ENCODE data around the gene TP63.

TP63 gene

DNA sequence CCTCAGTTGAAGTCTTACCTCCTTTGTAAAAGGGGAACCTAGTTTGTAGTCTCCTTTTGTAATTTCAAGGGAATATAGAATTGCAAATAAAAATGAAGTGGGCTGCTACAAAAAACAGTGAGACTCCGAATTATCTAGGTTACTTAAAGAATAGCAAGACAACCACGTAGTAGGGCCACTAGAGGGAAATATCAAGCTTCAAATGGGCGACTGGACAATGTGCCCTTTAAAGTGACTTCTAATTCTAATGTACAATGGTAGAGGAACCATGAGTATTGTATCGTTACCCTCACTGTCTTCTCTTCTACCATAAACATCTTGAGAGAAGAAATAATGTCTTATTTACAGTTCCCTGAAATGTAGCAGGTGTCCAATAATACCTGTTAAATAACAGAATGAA, 56.3 kb downstream of the TP63 start:
- DNase-seq = no peak

DNA sequence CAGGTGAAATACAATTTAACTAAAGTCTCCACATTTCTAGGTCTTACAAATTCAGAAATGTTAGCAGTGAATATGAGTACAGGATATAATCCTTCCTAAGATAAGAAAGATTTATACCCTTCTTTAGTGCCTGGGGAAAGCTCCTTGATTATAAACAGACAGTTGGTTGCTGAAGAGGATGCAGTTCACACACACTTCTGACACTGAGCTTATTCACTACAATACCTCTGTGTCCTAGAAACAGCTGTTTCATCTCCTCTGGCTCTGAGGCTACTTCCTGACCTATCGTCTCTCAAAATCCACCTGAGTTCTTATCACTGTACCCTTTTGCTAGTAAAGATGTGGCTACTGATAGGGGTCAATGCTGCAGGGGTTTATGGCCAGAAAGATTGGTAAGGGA, 57.1 kb downstream of the TP63 start:
- no peak for DNase-seq

DNA sequence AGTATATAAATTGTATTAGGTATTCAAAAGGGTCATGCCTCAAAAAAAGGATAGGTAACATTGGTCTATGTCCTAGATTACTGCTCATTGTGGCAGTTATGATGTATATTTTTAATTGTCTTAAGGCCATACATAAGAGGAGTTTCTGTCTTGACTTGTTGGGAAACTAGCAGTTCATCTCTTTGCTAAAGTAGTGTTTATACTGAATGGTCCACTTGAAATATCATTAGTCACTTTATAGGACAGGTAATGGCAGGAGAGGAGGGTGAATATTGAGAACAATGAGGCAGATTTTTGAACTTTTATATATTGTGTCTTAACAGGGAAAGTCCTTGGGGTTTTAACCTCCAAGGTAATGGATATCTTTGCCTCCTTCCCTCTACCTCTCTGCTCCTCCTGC, 58.4 kb downstream of the TP63 start:
- DNase-seq = no peak

DNA sequence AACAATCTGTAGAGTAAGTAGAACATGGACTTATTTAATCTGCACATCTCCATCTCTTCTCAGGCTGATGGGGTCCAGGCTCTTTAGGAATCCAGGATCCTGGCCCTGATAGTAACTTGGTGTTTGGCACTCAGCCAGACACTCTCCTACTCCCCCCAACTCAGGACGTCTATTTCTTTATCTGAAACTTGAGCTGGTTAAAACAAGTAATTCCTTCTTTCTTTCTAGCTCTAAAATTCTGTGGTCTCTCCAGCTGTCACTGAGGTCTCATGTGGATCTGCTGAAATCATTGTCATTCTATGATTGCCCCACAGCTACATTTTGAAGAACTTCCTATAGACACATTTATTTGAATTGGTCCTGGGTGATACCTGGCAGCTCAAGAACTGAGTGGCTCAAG, 59.0 kb downstream of the TP63 start:
- DNase-seq = no peak

DNA sequence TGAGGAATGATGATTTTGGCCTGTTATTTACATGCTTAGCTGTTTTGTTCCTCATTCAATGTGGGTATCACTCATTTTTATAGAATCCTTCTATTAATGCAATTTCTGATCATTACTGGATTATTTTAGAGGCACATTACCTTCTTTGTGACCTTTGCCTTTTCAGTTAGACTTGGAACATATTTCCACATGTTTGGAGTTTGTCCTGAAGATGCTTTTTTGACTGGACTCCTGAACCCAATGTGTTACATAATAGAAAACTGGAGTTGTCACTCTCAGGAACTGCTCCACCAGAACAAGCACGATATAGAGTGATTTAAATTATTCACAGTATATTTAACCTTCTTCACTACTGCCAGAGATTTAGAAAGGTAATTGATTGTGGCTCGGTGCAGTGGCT, 59.5 kb downstream of the TP63 start:
- no peak for DNase-seq

DNA sequence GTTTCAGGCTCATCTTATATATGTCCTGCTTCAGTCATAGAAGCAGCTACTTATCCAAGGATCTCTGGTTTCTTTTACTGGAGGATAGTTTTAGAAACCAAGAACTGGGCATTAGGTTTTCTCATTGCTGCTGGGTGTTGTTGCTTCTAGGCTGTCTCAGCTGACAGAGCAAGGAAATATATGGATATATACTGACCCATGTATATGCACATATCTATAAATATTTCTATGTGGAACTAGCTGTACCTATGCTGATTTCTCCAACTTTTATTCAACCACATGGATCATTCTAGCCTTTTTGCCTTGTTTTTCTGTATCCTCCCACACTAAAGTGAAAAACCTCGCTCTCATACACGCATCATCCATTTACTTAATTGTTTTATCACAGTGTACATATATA, 64.2 kb downstream of the TP63 start:
- no peak for DNase-seq

DNA sequence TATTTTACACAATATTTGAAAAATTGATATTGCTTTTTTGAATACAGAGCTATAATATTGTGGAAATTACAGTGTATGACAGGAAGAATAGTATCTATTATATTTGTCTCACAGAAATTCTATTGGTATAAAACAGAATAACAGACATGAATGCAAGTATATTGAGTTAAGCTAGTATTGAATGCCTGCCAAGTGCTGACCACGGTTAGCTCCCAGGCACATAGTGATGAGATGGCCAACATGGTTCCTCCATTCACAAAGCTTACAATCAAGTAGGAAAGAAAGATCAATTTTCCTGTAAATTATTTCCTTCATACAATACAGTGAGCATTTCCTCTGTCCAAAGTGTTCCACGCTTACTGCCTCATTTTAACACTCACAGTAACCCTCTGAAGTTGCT, 67.6 kb downstream of the TP63 start:
- DNase-seq = no peak

DNA sequence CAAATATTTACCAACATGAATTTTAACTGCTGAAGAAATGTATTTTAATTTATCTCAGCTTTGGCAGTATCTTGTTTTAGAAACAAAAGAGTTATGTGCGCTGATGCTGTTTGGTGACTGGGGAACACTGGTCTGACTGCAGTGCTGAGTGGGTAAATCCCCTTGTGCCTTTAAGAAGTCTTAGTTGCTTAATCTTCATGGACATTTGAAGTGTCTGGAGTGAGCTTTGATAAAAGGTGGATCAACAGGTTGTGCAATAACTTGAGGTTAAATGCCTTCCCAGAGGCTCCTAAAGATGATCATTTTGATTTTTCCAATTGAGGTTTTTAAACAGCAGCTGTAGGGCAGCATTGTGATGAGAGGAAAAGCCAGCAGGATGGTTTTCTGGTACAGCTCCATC, 68.7 kb downstream of the TP63 start:
- DNase-seq = no peak

DNA sequence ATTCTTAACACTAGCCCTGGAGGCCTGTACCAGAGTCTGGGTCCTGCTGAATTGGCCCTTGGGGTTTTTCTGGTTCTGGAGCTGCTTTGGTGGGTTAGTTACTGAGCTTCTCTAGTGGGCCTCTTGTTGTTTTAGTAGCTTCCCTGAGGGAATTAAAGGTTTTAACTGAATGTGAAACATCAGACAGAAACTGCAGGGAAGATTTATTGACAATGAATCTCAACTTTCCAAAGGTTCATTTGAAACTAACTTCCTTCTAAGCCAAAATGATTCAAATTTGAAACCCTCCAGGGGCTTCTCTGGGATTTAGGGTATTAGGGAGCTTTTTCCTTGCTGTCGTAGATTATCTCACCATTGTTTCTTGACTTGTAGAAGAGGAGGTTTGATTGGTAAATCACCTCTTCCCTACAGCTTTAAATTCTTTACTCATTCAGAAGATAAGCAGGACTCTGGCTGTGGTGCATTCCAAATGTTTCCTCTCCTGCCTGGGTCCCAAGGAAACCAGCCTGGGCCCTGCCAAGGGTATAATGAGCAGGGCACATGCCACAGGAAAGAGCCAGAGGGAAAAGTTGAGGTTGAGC, 71.0 kb downstream of the TP63 start:
- DNase-seq = no peak

DNA sequence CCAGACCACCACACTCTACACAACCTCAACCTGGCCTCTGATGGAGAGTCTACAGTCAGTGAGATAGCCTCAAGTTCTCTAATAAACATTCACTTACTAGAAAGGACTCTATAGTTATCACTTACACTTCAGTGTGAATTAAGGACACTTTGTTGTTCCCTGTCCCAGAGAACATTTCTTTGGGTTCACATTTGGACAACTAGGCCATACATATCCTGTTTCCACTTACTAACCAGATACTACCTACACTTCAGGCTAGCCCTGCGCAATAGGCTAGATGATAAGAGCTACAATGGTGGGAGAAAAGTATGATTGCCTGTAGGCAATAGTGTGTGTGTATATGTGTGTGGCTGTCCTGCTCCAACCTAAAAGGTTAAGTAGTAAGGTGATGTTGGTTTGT, 72.7 kb downstream of the TP63 start:
- no peak for DNase-seq

DNA sequence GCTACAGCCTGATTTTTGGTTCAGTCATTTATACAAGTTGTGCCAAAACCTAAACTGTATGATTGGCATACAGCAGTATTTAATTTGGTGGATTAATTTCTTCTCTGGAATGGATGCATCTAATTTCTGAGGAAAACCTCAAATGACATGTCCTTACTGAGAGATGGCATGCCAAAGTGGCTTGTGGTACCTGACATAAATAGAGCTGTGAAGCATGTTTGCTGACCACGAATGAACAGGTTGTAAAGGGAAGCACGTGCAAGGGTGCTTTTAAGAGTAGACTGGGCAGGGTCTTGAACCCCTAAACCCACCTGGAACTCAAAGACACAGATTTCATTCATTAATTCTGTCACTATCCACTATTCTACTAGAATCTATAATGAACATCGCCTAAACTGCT, 77.2 kb downstream of the TP63 start:
- DNase-seq = no peak

DNA sequence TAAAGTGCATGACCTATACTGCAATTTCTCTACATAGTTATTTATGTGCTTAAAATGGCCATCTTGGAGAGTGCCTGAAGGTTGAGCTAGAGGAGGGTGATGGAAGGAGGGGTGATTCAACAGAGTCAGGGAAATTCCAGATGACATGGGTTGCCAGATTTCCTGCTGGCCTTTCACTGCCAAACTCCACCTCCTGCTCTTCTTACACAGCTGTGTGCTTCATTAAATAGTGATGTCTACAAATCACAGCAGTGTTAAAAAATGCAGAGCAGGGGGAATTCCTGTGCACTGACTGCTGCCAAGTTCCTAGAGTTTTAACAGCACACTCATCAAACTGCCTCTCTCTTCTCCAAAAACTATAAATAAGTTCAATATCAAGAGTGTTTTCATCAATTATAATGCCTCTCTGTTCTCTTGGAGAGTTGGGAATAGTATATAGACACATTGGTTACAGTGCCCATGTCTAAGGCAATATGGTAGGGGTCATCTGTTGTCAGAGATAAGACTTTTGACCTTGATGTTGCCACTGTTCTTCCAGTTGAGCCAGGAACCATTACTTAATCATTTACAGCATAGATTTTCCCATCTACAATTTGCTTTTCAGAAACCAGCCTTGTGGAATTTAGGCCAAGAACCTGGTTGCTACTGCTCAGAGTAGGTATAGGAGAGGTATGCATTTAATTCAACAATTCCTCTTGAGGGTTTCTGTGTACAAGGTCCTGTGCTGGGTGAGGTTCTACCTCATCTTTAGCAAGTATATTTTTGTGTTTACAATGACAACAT, 79.6 kb downstream of the TP63 start:
- no peak for DNase-seq

DNA sequence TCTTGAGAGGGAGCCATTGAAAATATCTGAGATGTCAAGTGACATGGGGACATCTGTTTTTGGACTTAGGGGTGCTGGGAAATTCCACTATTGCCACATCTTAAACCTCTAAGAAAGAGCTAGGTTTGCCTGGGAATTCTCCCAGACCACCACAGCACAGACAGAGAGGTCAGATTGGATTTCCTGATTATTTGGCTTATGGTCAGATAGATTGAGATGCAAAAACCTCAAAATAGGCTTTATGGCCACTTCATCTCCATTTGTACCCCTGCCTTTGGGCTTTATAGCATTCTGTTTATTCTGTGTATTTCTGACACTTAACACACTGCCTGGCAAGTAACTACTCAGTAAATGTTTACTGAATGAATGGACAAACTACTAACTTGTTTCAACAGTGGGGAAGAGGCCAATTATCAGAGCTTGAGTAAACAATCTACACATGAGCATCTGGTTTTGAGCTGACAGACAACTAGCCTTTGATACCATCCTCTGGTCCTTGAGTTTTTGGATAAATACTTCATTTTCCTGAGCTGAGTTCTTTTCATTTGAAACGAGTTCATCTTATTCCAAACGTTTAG, 81.8 kb downstream of the TP63 start:
- DNase-seq = no peak

DNA sequence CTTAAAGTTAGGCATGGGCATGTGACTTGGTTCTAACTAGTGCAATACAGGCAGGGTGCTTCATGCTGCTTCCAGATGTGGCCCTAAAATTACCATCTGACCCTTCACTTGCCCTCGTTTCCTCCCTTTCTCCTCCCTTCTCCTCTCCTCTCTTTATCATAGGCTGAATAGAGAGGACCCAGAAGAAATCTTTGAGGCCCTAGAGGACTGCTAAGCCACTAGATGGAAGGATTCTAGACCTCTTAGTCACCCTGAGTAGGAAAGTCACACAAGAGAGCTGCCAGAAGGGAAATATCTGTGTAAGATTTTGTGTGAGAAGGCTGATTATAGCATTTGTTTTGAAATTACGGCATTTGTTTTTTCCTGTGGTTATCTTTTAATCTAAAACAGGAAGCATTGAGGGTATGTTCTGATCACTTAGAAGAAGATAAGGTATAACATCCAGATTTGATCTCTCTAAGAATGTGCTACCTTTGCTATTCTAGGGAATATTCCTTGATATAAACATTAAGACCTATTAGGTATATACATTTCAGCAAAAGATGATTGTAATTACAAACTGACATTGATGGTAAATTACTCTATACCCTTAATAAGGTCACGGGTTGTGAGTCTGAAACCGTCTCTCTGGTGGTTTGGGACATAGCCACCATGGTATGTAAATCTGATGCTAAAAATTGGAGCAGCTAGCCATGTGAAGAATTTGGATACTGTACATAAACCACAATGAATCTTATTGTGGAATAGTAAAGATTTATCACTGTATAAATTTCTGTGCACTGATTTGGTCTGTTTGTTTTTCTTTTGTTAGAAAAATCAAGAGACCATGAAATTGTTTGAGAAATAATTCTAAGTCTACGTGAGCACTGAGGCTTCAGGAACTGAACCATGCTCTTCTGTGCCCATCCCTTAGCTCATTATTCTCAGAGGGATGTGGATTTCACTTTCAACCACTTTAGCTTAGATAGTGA, 84.1 kb downstream of the TP63 start:
- DNase-seq = no peak

DNA sequence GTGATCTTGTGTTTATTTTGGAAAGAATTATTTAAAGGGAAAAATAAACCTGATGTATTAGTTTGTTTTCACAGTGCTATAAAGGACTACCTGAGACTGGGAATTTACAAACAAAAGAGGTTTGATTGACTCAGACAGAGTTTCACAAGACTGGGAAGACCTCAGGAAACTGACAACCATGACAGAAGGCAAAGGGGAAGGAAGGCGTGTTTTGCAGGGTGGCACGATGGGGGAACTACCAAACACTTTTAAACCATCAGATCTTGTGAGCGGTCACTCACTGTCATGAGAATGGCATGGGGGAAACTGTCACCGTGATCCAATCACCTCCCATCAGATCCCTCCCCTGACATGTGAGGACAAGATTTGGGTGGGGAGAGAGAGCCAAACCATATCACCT, 87.0 kb downstream of the TP63 start:
- no peak for DNase-seq

DNA sequence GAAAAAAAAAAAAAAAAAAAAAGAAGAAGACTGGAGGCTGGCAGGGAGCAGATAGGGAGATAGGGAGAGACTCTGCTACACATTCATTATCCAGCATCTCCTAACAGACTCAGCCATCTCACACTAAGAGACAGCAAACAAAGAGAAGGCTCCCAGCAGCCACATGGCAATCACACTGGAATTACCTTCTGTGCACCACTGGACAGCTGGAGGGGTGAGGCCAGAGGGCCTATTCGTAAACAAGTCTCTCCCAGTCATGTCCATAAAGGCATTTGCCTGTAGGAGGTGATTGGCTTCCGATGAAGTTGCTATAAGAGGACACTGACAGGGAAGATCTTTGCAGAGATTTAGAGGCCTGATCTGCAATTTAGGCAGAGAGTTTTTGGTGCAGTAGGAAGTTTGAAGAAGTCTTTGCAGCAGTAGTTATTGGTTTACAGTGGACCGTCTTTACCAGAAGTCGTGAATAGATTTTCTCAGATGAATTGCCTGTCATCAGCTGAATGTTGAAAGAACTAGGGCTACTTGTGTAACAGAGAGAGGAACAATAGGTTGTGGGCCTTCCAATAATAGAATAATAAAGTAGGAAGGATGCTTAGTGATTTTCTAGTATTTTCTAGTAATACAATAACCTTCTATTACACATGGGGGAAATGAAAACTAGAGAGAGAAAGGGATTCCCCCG, 89.7 kb downstream of the TP63 start:
- no peak for DNase-seq

DNA sequence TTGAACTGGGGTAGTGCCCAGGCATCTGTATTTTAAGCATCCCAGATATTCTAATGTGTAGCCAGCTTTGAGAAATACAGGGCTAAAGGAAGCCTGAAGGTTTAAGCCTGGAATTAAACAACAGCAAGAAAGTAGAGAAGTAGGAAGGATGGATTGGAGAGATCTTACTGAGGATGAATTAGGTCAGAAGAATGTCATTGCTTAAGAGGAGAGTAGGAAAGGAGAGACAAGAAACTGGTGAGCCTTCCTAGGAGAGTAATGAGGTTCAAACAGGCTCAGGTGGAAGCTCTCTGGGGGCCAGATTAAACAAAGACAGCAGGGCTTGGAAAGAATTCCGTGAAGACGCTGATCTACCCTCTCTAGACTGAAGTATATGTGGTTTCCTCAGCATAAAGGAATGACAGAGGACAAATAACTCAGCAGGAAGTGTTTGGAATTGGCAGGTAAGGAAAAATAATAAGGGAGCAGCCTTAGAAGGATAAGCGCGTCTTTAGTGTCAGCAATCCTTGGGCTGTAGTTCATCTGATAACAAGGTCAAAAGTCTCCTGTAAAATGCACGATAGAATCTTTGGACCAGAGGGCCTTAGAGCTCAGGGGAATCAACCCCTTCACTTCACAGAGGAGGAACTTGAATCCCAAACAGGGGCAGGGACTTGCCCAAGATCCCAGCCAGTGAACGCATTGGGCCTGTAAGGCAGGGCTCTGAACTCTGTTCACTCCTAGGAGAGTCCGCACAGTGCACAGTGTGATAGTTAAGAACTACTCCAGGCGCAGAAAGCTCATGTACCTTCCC, 90.9 kb downstream of the TP63 start:
- DNase-seq = no peak

DNA sequence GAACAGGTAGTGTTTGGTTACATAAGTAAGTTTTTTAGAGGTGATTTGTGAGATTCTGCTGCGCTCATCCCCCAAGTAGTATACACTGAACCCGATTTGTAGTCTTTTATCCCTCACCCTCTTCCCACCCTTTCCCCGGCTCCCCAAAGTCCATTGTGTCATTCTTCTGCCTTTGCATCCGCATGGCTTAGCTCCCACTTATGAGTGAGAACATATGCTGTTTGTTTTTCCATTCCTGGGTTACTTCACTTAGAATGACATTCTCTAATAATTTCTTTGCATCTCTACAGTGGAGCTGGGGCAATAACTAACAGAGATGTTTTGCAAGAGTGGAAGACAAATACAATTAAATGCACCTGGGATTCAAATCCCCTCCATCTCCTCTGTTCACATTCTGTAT, 93.2 kb downstream of the TP63 start:
- no peak for DNase-seq

DNA sequence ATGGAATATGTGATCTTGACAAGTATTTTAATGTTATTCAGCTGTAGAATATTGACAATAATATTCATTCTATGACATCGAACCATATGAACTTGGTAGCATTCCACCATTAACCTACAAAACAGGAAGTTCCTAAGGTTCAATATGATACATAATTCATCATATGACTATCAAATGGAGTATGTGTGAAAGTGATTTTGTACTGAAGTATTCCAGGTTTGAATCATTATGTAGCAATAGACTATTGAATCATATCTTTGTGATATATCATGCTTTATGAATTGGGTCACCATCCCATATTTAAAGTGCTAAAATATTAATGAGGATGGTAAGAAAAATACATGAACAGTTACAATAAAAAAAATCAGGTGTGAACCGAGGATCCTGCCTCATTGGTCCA, 95.1 kb downstream of the TP63 start:
- no peak for DNase-seq

DNA sequence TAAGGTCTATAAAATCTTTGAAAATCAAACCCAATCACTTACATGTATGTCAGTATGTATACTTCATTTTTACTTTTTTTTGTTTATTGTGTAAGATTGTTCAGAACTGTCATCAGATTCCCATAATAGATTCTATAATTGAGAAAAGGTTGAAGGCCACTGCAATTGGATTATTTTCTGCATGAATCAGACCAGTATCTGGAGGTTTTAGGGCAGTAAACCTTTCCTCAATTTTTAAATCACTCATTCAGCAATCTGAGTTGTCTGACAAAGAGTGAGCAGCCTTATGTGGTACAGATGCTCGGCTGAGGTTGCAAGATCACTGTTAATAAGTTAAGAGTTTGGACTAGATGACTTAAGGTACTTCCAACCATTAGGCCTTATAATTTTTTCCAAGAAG, 96.0 kb downstream of the TP63 start:
- DNase-seq = no peak

DNA sequence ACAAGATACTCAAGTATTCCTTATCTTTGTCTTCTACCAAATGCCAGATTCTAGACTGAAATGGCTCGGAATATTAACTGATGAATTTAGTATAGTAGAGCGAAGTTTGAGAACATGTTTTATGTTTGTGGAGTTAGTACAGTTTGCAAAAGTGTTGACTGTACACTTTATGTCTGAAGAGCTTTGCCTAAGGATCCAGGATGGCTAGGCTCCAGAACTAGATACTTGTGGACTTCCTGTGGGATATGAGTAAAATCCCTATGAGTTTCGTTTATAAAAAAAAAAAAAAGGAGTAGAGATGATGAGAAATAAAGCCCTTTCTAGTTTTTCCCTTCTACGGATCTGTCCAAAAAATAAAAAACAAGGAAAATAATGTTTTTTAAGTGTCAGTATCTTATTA, 96.7 kb downstream of the TP63 start:
- DNase-seq = no peak

DNA sequence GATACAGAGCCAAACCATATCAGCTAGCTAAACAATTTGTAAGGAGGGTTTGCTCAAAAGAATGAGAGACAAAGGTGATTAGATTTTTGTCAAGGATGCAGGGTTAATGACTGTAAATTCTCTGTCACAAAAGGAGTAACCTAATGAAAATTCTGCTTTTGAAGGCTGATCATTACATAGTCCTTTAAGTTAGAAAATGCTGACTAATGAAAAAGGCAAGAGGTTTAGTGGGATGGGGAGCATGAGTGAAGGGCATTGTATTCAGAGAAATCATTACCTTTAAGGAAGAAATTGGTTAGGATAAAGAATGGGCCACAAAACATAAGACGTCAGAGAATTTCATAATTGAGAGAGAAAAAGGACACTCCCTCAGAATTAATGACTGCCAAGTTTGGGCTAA, 97.7 kb downstream of the TP63 start:
- no peak for DNase-seq

Data from stimulated activated naive CD4-positive, alpha-beta T cell treated with Interleukin-2 at 50 U/mL for 16 hours (primary cell).